NCI-H2196 (cell line): ENCODE results near the gene KLHL15.

ENCODE experiments used
- DNase-seq: peaks from one replicate; lab custom pipeline; 2025; ENCODE audit not compliant: unreplicated experiment; lab: John Stamatoyannopoulos, UW

The KLHL15 gene

DNA sequence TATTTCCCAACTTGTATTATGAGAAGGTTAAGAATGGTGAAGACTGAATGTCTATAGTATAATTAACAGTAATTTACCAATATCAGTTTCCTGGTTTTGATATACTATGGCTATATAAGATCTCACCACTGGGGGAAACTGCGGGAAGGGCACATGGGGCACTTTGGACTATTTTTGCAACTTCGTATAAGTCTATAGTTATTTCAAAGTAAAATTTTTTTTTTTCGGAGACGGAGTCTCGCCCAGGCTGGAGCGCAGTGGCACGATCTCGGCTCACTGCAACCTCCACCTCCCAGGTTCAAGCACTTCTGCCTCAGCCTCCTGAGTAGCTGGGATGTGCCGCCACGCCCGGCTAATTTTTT lies 73.1 kb downstream of the KLHL15 start:
- no peak for DNase-seq

DNA sequence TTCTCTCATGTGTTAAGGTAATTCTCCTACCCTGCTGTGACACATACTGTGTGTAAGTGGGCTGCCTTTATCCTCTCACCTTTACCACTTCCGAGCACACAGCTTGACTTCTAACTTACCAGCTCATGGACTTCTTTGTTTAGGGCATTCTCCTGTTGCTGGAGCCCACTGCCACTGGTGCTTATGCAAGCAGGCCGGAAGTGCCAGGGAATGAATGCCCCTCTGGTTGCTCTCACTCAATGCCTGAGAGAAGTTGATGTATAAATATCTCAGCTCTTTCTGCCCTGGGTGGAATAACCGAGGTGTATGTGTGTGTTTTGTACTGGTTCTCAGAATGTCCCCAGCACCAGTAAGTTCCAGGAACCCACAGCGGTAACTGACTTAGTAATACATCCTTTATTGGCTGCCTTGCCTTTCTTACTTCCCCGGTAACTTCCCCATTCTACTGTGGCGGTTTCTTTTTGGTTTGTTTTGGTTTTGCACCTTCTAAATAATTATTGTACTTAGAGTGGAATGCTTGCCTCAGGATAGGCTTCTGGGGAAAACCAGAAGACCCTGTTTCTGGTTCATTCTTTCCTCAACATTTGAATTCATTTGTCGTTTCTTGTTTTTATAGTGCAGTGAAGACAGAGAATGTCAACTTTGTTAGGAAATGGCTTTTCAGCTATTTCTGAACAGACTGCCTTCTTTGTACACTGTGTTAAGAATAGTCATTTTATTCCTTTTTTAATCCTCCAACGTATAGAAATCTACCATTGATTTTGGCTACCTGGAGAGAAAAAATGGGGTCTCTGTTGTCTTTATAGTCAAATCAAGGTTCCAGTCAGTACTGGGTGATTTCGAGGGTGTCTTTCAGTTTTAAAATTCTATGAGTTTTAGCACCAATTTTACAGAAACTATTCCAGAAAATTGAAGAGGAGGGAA lies 73.7 kb downstream of the KLHL15 start:
- DNase-seq, result no peak

DNA sequence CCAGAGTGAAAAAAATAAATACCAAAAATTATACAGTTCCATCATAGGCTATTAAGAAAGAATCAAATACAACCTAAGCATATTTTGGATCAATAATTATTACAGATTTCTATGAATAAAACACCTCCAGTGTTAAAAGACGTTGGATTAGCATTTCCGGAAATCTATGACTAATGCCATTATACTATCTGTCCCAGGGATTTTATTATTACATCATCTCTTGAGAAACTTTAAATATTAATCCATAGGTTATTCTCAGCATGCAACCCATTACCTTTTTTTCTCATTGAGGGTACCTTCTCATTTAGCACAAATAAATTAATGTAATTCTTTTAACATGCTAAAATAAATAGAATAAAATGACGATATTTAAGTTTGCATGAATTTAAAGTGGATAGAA lies 74.6 kb downstream of the KLHL15 start:
- no peak for DNase-seq

DNA sequence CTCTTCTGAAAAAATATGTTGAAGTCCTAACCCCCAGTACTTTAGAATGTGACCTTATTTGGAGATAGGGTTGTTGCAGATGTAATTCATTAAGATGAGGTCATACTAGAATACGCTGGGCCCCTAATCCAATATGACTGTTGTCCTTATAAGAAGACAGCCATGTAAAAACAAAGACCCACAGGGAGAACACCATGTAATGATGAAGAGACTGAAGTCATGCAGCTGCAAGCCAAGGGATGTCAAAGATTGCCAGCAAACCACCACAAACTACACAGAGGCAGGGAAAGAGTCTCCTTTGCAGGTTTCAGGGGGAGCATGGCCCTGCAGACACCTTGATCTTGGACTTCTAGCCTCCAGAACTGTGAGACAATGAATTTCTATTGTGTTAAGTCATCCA lies 81.8 kb downstream of the KLHL15 start:
- no peak for DNase-seq

DNA sequence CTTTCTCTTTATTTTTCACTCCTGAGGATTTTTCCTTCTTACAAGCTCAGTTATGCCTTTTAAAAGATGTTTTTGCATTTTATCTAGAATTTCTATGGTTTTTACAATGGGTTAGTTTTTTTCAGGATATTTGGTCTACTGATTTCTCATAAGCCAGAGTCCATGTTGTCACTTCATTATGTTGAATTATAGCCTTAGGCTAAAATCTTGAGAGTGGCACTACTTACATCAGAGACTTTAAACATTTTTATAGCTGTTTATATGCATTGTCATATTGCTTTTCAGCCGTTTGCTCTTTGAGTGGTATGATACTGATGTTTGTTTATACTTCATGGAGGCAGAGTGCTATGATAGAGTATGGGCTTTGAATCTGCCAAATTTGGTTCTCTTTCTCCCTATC lies 82.8 kb downstream of the KLHL15 start:
- DNase-seq, result no peak

DNA sequence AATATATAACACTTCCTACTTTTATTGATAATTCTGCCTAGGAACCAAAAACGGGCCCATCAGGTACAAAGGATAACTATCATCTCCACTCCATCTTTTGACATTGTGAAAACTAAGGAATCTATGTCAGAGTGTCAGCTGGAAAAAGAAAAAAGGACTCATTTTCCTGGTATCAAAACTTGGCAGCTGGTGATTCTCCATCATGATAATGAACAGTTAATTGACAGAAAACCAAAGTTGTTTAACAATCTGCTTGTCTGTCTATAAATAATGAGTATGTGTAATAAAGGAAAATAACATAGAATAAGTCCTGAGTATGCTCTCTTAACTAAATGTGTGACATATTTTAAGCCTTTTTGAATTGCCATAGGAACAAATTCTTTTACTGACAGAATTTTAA lies 87.8 kb downstream of the KLHL15 start:
- DNase-seq, result no peak

DNA sequence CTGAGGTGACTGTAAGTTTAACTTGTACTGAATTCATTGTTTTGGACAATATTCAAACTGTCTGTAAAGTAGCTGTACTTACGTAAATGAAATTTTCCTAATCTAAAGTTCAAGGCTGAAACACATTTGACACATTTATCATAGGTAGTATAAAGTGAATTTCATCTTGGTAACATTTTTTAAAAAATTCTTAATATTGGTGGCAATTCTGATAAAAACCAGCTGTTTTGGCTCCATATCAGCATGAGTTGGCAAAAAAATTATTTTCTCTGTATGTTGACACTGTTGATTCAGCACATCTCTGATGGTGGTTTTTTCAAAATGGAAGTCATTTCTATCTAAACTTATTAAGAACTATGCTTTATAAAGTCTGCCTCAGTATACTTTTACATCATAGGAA lies 88.3 kb downstream of the KLHL15 start:
- DNase-seq, result no peak

DNA sequence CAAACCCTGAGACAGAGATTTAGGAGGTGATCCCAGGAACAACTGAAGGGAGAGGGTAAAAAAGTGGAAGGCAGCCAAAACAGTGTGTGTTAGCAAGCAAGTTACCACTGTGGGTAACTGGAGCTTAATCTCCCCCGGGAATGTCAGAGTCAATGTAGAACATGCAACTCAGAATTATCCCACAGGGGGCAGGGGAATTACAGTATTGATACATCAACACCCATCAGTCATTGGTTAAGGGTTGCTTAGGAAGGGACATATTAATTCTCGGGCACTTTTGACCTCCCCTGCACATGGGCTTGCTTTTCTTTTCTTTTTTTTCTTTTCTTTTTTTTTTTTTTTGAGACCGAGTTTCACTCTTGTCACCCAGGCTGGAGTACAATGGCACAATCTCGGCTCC lies 89.9 kb downstream of the KLHL15 start:
- DNase-seq, result no peak

DNA sequence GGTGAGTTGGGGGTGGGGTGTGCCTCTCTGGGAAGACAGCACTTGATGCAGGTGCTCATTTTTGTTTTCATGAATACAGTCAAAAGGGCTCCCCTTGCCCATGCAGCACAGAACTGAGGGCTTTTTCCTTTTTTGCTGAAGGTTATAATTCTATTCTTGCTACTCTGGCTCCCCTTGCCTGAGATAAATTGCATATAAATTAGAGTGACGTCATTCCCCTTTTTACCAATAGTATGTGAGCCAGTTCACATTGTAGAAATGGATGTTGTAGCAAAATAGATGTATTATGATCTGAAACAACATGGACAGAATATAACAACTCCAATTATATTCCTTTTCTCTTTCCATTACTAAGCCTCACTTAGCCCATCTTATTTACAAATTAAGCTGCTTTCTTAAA lies 90.8 kb downstream of the KLHL15 start:
- DNase-seq, result no peak

DNA sequence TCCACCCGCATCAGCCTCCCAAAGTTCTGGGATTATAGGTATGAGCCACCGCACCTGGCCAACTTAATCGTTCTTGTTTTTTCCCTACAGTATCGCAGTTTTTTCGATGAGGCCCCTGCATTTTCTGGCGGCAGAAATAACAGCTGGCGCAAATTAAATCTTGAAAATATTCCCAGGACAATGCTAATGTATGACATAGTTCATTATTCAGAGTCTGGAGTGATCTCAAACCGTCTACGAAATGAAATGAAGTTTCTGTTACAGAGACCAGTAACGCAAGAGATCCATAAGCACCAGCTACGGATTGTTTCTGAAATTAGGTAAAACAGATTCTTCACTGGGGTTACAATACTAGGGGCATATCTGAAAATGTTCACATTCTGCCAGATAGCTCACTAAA lies 91.9 kb downstream of the KLHL15 start:
- no peak for DNase-seq
